ENCODE measurements around the gene B3GALT6.

DNA sequence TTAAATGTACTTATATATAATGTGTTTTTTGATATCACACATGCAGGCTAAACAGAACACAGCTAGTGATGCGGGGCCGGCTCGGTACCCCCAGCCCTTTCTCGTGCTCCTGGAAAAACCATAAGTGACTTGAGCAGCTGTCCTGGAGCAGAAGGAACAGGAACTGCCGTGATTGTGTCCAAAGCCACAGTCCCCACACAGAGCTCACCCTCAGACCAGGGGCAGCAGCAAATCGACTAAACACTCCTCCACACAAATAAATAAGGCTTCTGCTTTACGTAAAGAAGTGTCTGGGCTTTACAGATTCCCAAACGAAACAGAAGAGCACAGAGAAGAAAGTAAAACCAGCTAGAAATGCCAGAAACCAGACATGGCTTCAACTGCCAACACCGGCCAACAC lies 32.0 kb downstream of the B3GALT6 start:
- TF ChIP-seq, protein P1, sequence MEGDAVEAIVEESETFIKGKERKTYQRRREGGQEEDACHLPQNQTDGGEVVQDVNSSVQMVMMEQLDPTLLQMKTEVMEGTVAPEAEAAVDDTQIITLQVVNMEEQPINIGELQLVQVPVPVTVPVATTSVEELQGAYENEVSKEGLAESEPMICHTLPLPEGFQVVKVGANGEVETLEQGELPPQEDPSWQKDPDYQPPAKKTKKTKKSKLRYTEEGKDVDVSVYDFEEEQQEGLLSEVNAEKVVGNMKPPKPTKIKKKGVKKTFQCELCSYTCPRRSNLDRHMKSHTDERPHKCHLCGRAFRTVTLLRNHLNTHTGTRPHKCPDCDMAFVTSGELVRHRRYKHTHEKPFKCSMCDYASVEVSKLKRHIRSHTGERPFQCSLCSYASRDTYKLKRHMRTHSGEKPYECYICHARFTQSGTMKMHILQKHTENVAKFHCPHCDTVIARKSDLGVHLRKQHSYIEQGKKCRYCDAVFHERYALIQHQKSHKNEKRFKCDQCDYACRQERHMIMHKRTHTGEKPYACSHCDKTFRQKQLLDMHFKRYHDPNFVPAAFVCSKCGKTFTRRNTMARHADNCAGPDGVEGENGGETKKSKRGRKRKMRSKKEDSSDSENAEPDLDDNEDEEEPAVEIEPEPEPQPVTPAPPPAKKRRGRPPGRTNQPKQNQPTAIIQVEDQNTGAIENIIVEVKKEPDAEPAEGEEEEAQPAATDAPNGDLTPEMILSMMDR (IDR thresholded peaks at IDR 0.05), result no peak
- TF ChIP-seq TCF7L2 (IDR thresholded peaks at IDR 0.05; ENCODE audit: low read depth, low read length) (no peak), POLR2AphosphoS5 (IDR thresholded peaks at IDR 0.05; ENCODE audit: low read depth, low read length) (no peak)

Measured in Panc1 (cell line).